Stimulated activated CD8-positive, alpha-beta memory T cell treated with anti-CD3 and anti-CD28 coated beads, Interleukin-7, amount 100 ng/mL, for 24 hours (primary cell): ENCODE measurements around the gene CERT1.
"Not testable (repeated sequence)": the region's sequence is repeated elsewhere in the genome, so short reads cannot be mapped to it uniquely, and the experiment has no call there.

Experiments used
- DNase-seq: peaks from one replicate; pipeline ENCODE4 v3.0.0-alpha.2; 2020; ENCODE audit warnings: low read depth

Gene CERT1

DNA sequence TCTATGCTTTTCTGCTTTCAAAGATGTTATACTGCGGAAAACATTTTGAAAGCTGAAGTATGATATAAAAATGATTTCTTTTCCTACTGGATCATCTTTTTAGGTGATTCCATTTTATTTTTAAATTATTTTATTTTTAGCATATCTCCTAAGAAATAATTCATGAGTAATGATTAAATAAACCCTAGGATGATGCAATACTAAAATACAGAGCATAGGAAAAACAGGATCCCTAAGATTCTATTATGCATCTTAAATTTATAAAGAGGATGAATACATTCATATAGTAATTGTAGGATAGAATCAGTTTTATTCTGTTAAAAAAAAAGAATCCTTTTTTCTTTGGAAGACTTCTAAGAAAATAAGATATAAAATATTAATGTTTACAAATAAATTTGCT, 11.1 kb upstream of the CERT1 start:
- DNase-seq, result no peak

GRCh38 chr5:75522025-75522424, 10.6 kb upstream of the CERT1 start:
- DNase-seq, result no peak

- no peak for DNase-seq
Observed at GRCh38 chr5:75521195-75521594, 9.8 kb upstream of the CERT1 start.

DNA sequence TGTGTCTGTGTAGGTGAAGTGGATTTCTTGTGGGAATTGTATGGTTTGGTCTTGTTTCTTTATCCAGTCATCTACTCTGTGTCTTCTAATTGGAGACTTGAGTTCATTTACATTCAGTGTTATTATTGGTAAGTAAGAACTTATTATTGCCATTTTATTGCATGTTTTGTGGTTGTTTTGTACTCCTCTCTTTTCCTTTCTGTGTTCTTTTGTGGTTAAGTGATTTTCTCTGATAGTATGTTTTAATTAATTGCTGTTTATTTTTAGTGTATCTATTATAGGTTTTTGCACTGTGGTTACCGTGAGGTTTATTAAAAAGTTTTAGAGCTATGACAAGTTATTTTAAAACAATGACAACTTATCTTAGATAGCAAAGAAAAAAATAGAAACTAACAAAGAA, 8.3 kb upstream of the CERT1 start:
- DNase-seq, result no peak

GRCh38 chr5:75514323-75514722, 2.9 kb upstream of the CERT1 start:
- no peak for DNase-seq

DNA sequence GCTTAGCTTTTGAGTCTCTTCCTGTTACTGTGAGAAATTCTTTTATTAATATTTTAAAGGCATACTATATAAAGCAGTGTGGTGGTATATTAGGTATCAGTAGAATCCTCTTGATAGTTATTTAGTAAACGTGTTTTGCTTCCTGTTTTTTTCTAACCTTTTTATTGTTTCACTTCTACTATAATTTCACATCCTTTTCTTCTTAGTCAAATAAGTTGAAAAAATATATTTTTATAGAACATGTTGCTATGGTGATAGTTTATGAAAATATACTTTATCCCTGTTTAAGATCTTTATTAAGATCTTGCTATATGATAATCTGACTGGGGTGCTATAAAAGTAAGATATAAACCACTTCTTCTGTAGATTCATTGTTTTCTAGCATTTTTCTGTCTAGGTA, 2.4 kb upstream of the CERT1 start:
- DNase-seq, result no peak

DNA sequence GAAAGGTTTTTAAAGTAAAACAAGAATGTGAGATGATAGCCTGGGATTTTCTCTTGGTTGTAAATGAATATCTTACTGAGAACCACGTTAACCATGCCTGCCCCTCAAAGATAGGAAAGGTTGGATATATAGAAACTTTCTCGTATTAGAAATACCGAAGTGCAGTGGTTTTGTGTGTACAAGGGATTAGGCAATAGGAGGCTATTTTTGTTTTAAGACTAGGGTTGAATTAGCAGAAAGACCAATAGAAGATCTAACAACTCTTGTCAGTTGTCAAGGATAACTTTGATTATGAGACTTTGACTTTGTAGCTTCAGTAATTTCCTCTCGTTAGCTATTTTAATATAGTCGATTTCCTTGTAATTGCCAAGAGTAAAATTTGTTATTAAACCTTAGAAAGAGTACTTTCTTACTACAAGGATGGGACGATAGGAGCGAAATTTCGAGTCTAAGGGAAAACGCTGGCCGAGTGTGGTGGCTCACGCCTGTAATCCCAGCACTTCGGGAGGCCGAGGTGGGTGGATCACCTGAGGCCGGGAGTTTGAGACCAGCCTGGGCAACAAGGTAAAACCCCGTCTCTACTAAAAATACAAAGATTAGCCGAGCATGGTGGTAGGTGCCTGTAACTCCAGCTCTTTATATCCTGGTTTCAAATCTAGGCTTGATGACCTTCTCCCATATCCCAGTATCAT, 1.1 kb upstream of the CERT1 start:
- no peak for DNase-seq

DNA sequence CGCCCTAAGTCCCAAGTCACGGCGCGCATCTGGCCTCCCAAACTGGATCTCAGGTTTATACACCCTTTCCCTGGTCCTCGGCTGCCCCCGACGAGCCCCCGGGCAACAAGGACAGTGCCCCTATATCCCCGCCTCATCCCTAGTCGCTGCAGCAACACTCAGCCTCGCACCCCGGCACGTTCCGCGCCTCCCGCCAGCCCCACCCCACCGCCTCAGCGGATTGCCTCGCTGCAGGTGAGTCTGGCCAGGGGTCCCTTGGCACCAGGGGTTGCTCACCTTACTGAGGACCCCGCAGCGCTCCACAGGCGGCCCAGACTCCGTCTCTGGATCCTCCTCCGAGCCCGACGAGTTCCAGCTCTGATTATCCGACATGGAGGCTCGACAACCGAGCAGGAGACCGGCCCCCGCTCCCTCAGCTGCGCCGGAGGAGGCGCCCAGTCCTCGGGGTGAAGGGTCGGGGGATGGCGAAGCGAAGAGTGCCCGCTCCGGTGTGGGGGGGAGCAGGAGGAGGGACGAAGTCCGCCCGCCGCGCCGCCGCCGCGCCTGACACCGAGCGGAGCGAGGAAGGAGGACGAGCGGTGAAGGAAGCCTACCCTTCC, 494 bp downstream of the CERT1 start:
- DNase-seq, result no peak

GRCh38 chr5:75510417-75510835, 1.0 kb downstream of the CERT1 start:
- DNase-seq, result no peak

DNA sequence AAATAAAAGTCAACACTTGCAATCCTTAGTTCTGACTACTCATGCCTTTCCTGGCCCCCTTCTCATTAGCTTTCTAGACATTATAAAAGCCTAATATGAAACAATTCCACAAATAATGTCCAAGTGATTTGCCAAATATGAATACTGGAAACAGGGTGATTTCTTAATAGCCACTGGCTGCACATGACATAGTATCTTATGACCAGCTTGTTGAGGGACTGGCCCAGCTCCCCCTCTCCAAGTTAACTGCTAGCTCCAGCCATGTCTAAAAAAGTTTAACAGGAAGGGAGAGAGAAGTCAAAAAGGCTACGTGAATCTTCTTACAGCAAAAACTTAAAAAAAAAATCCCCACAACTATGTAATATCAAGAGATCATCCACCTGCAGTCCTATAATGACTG, 1.5 kb downstream of the CERT1 start:
- DNase-seq, result no peak

DNA sequence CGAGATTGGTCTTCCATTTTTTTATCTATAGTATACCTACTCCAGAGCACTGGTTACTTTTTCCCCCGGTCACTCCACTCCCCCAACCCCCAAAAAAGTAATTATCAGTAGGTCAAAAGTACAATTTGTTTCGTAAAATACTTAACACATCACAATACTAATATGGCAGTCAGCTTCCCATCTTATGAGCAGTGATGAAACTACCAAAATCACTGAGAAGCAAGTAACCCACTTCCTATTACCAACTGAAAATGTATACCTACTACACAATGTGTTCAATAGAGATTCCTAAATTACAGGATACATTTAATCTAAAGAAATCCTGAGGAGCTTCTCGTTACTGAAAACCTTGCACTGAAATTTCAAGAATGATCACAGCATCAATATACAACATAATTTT, 1.9 kb downstream of the CERT1 start:
- DNase-seq, result no peak

GRCh38 chr5:75507841-75508240, 3.6 kb downstream of the CERT1 start:
- no peak for DNase-seq

- DNase-seq, result not testable (repeated sequence)
Observed at GRCh38 chr5:75505112-75505511, 6.3 kb downstream of the CERT1 start.

- not testable (repeated sequence) for DNase-seq
Observed at GRCh38 chr5:75498875-75499274, 12.6 kb downstream of the CERT1 start.

DNA sequence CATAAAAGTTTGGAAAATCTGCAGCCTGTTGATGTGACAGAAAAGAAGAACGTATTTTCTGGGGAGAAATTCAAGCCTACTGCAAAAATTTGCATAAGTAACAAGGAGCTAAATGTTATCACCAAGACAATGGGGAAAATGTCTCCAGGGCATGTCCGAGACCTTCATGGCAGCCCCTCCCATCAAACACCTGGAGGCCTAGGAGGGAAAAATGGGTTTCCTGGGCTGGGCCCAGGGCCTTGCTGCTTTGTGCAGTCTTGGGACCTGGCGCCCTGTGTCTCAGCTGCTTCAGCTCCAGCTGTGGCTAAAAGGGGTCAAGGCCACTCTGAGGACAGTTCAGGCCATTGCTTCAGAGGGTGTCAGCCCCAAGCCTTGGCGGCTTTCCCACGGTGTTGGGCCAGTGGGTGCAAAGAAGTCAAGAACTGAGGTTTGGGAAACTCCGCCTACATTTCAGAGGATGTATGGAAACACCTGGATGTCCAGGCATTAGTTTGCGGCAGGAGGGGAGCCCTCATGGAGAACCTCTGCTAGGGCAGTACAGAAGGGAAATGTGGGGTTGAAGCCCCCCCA, 13.1 kb downstream of the CERT1 start:
- DNase-seq, result no peak

DNA sequence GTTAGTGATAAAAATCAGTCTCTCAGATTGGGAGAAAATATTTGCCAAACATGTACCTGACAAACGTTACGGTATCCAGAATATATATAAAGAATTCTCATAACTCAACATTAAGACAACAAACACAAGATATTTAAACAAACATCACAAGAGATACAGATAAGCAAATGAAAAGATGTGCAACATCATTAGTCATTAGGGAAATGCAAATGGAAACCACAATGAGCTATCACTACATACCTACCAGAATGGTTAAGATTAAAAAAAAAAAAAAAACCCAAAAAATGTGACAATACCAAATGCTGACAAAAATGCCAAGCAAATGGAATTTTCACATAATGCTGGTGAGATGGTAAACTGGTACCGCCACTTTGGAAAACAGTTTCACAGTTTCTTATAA, 15.4 kb downstream of the CERT1 start:
- no peak for DNase-seq

GRCh38 chr5:75491621-75492020, 19.8 kb downstream of the CERT1 start:
- no peak for DNase-seq

DNA sequence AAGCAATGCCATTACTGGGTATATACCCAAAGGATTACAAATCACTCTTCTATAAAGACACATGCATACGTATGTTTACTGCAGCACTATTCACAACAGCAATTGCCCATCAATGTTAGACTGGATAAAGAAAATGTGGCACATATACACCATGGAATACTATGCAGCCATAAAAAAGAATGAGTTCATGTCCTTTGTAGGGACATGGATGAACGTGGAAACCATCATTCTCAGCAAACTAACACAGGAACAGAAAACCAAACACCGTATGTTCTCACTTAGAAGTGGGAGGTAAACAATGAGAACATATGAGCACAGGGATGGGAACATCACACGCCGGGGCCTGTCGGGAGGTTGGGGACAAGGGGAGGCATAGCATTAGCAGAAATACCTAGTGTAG, 21.6 kb downstream of the CERT1 start:
- not testable (repeated sequence) for DNase-seq

DNA sequence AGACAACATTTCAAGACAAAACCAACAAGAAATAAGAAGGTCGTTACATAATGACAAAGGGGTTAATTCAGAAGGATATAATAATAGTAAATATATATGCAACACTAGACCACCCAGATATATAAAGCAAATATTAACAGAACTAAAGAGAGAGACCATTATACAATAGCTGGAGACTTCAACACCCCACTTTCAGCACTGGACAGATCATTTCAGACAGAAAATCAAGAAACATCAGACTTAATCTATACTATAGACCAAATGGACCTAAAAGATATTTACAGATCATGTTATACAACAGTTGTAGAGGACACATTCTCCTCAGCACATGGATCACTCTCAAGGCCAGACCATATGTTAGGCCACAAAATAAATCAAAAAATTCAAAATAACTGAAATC, 26.8 kb downstream of the CERT1 start:
- no peak for DNase-seq

DNA sequence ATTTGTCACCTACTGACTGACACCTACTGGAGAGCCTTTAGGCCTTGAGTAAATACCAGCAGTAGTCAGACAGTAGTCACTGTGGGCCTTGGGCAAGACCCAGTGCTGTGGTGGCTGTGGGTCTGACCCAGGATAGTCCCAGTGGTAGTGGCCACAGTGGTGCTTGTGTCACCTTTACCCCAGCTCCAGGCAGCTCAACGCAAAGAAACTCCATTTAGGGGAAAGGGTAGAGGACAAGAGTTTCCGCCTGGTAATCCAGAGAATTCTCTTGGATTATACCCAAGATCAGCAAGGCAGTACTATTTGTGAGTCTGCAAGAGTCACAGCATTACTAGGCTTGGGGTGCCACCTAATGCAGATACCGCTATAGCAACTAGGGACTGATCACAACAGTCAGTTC, 28.9 kb downstream of the CERT1 start:
- DNase-seq, result no peak

- DNase-seq, result no peak
Observed at GRCh38 chr5:75481024-75481423, 30.4 kb downstream of the CERT1 start.

DNA sequence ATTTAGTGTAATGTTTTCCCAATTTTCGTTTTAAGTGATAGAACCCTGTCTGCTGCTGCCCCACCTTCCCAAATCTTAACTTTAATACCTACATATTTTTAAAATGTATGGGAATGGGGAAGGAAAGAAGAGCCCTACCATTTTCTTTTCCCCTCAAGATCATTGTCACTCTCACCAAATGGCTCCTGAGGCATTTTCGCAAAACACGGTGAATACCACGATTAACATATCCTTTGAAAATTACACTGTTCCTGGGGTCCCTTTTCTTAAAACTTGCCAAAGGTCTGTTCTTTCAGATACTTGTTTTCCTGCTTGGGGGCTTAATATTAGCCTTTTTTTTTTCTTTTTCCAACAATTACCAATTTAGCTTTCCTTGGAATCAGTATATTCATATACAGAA, 36.1 kb downstream of the CERT1 start:
- DNase-seq, result no peak

GRCh38 chr5:75473463-75473862, 38.0 kb downstream of the CERT1 start:
- no peak for DNase-seq

- DNase-seq, result no peak
Observed at GRCh38 chr5:75472973-75473372, 38.5 kb downstream of the CERT1 start.
